Effector memory CD8-positive, alpha-beta T cell (primary cell): ENCODE measurements around the gene SEPSECS.

Experiments
- ATAC-seq: fragments of 150-1000 bp; cut with Tn5 transposase; replicated peaks from 2 replicates; pipeline ENCODE4 v1.10.0; 2021; ENCODE audit warnings: mild to moderate bottlenecking, moderate library complexity
- DNase-seq, 3 experiments: peaks; one replicate each; pipeline ENCODE4 v3.0.0; 2021
- H3K27ac Mint-ChIP-seq, 2 donors: one replicate each; pipeline ENCODE4 v1.8.0; 2022; ENCODE audit warnings: mild to moderate bottlenecking in 2 of 2, mixed read lengths in 2 of 2, moderate library complexity in 2 of 2
- H3K27me3 Mint-ChIP-seq, 2 donors: one replicate each; pipeline ENCODE4 v1.8.0; 2022; ENCODE audit warnings: mixed read lengths in 2 of 2
- H3K36me3 Mint-ChIP-seq: one replicate; pipeline ENCODE4 v1.8.0; 2022; ENCODE audit warnings: mild to moderate bottlenecking, moderate library complexity, mixed read lengths; ENCODE audit not compliant: insufficient read depth
- H3K4me1 Mint-ChIP-seq, 2 donors: one replicate each; pipeline ENCODE4 v1.8.0; 2022; ENCODE audit warnings: low read depth in 2 of 2, mixed read lengths in 2 of 2
- H3K4me3 Mint-ChIP-seq, 2 donors: one replicate each; pipeline ENCODE4 v1.8.0; 2022; ENCODE audit warnings: mild to moderate bottlenecking in 2 of 2, mixed read lengths in 2 of 2, moderate library complexity in 2 of 2
- H3K9me3 Mint-ChIP-seq, 2 donors: one replicate each; pipeline ENCODE4 v1.8.0; 2022; ENCODE audit warnings: mixed read lengths in 2 of 2

SEPSECS gene

GRCh38 chr4:25112366-25112994 lies 47.8 kb downstream of the SEPSECS start:
- no peaks in the 10 kb centered on the region for H3K36me3 Mint-ChIP-seq
- H3K9me3 Mint-ChIP-seq = no peaks in the 10 kb centered on the region
- H3K4me3 Mint-ChIP-seq = no peak overlapping the region
- peaks cover 0 to 9% of the 10 kb centered on the region in 2 donors for H3K27me3 Mint-ChIP-seq
- DNase-seq (no peak), ATAC-seq (no peak)
- H3K4me1 Mint-ChIP-seq = no peaks in the 10 kb centered on the region
- no peak overlapping the region for H3K27ac Mint-ChIP-seq

- no peak overlapping the region for H3K4me3 Mint-ChIP-seq
- peaks cover 0 to 9% of the 10 kb centered on the region in 2 donors for H3K27me3 Mint-ChIP-seq
- H3K36me3 Mint-ChIP-seq = no peaks in the 10 kb centered on the region
- H3K27ac Mint-ChIP-seq = no peak overlapping the region
- no peaks in the 10 kb centered on the region for H3K4me1 Mint-ChIP-seq
- no peak for DNase-seq
- no peaks in the 10 kb centered on the region for H3K9me3 Mint-ChIP-seq
- no peak for ATAC-seq
Measured at GRCh38 chr4:25111648-25112196, 48.5 kb downstream of the SEPSECS start.

GRCh38 chr4:25110527-25111329 lies 49.5 kb downstream of the SEPSECS start:
- no peak overlapping the region for H3K4me3 Mint-ChIP-seq
- DNase-seq = no peak
- H3K27me3 Mint-ChIP-seq = peaks cover 2 to 18% of the 10 kb centered on the region in 2 donors

GRCh38 chr4:25109511-25109910 lies 50.7 kb downstream of the SEPSECS start:
- H3K27me3 Mint-ChIP-seq = peaks cover 11 to 26% of the 10 kb centered on the region in 2 donors
- no peak for ATAC-seq
- H3K9me3 Mint-ChIP-seq = no peaks in the 10 kb centered on the region
- no peak overlapping the region for H3K4me3 Mint-ChIP-seq
- H3K36me3 Mint-ChIP-seq = no peaks in the 10 kb centered on the region
- no peak for DNase-seq
- H3K4me1 Mint-ChIP-seq = no peaks in the 10 kb centered on the region
- no peak overlapping the region for H3K27ac Mint-ChIP-seq

More at GRCh38 chr4:25110527-25111329, 49.5 kb downstream of the SEPSECS start:
- no peak for ATAC-seq
- Mint-ChIP-seq H3K4me1 (no peaks in the 10 kb centered on the region), H3K27ac (no peak overlapping the region), H3K9me3 (no peaks in the 10 kb centered on the region), H3K36me3 (no peaks in the 10 kb centered on the region)

GRCh38 chr4:25108556-25108955 lies 51.7 kb downstream of the SEPSECS start:
- Mint-ChIP-seq H3K27me3 (peaks cover 11 to 21% of the 10 kb centered on the region in 2 donors), H3K4me1 (no peaks in the 10 kb centered on the region), H3K9me3 (no peaks in the 10 kb centered on the region), H3K27ac (no peak overlapping the region), H3K4me3 (no peak overlapping the region), H3K36me3 (no peaks in the 10 kb centered on the region)
- ATAC-seq = no peak
- no peak for DNase-seq

GRCh38 chr4:25107827-25108516 lies 52.3 kb downstream of the SEPSECS start:
- DNase-seq = no peak
- no peak overlapping the region for H3K4me3 Mint-ChIP-seq
- H3K27ac Mint-ChIP-seq = no peak overlapping the region
- no peaks in the 10 kb centered on the region for H3K9me3 Mint-ChIP-seq
- no peaks in the 10 kb centered on the region for H3K4me1 Mint-ChIP-seq
- peaks cover 11 to 17% of the 10 kb centered on the region in 2 donors for H3K27me3 Mint-ChIP-seq
- no peaks in the 10 kb centered on the region for H3K36me3 Mint-ChIP-seq
- no peak for ATAC-seq

GRCh38 chr4:25106363-25107151 lies 53.7 kb downstream of the SEPSECS start:
- ATAC-seq = no peak
- Mint-ChIP-seq H3K36me3 (no peaks in the 10 kb centered on the region), H3K4me1 (no peaks in the 10 kb centered on the region), H3K4me3 (no peak overlapping the region), H3K27ac (no peak overlapping the region), H3K27me3 (peaks cover 11 to 23% of the 10 kb centered on the region in 2 donors), H3K9me3 (peaks cover 0 to 3% of the 10 kb centered on the region in 2 donors)
- DNase-seq = no peak

- no peak for DNase-seq
- H3K27ac Mint-ChIP-seq = no peak overlapping the region
- no peaks in the 10 kb centered on the region for H3K36me3 Mint-ChIP-seq
- peaks cover 0 to 3% of the 10 kb centered on the region in 2 donors for H3K9me3 Mint-ChIP-seq
- no peaks in the 10 kb centered on the region for H3K4me1 Mint-ChIP-seq
- no peak overlapping the region for H3K4me3 Mint-ChIP-seq
- H3K27me3 Mint-ChIP-seq = peaks cover 22 to 23% of the 10 kb centered on the region in 2 donors
- no peak for ATAC-seq
Measured at GRCh38 chr4:25104591-25104990, 55.7 kb downstream of the SEPSECS start.

GRCh38 chr4:25103418-25103817 lies 56.8 kb downstream of the SEPSECS start:
- H3K27ac Mint-ChIP-seq = no peak overlapping the region
- H3K4me3 Mint-ChIP-seq = no peak overlapping the region

GRCh38 chr4:25101836-25102235 lies 58.4 kb downstream of the SEPSECS start:
- Mint-ChIP-seq H3K27ac (no peak overlapping the region), H3K27me3 (peaks cover 32 to 34% of the 10 kb centered on the region in 2 donors), H3K9me3 (peaks cover 0 to 3% of the 10 kb centered on the region in 2 donors), H3K4me1 (peaks cover 0 to 2% of the 10 kb centered on the region in 2 donors), H3K36me3 (no peaks in the 10 kb centered on the region), H3K4me3 (no peak overlapping the region)
- DNase-seq (no peak), ATAC-seq (no peak)

More at GRCh38 chr4:25103418-25103817, 56.8 kb downstream of the SEPSECS start:
- peaks cover 23 to 27% of the 10 kb centered on the region in 2 donors for H3K27me3 Mint-ChIP-seq
- no peaks in the 10 kb centered on the region for H3K36me3 Mint-ChIP-seq
- peaks cover 0 to 3% of the 10 kb centered on the region in 2 donors for H3K9me3 Mint-ChIP-seq
- H3K4me1 Mint-ChIP-seq = peaks cover 0 to 2% of the 10 kb centered on the region in 2 donors
- DNase-seq (no peak), ATAC-seq (no peak)

GRCh38 chr4:25100710-25101109 lies 59.5 kb downstream of the SEPSECS start:
- Mint-ChIP-seq H3K4me3 (no peak overlapping the region), H3K9me3 (peaks cover 0 to 3% of the 10 kb centered on the region in 2 donors), H3K27me3 (peaks cover 31 to 32% of the 10 kb centered on the region in 2 donors)

GRCh38 chr4:25100021-25100555 lies 60.2 kb downstream of the SEPSECS start:
- ATAC-seq = no peak
- peaks cover 0 to 3% of the 10 kb centered on the region in 2 donors for H3K9me3 Mint-ChIP-seq
- no peak overlapping the region for H3K4me3 Mint-ChIP-seq
- no peaks in the 10 kb centered on the region for H3K36me3 Mint-ChIP-seq
- H3K4me1 Mint-ChIP-seq = peaks cover 0 to 2% of the 10 kb centered on the region in 2 donors
- peaks cover 28 to 30% of the 10 kb centered on the region in 2 donors for H3K27me3 Mint-ChIP-seq
- DNase-seq = no peak
- no peak overlapping the region for H3K27ac Mint-ChIP-seq

More at GRCh38 chr4:25100710-25101109, 59.5 kb downstream of the SEPSECS start:
- Mint-ChIP-seq H3K36me3 (no peaks in the 10 kb centered on the region), H3K4me1 (peaks cover 0 to 2% of the 10 kb centered on the region in 2 donors), H3K27ac (no peak overlapping the region)
- ATAC-seq (no peak), DNase-seq (no peak)
